ENCODE results near the gene PALM2AKAP2.
A peak's percentile ranks its signal among the peaks of the same experiment; 100 is the strongest.

Gene PALM2AKAP2

DNA sequence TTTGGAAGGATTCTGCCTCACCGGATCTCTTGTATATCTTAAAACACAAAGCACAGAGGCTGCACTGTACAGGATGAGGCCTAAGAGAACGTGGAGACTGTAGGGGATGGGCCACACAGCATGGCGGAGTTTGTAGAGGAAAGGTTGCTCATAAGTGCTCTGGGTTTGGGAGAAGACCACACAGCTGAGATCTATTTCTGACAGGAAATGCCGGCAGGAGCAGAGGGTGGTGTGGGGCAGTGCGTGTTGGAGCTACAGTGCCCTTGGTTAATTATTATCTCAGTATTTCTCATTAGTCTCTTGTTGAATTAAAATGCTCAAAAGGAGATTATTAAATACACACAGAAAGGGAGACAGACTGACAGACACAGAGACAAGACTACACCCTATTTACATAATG is 9.6 kb downstream of the PALM2AKAP2 start:
- H3K27me3 Mint-ChIP-seq (ENCODE audit: low read depth), result peaks cover 4% of the 10 kb centered on the region
- H3K36me3 Mint-ChIP-seq (ENCODE audit: low read depth), result no peaks in the 10 kb centered on the region
- no peaks in the 10 kb centered on the region for H3K9me3 Mint-ChIP-seq
- H3K4me1 Mint-ChIP-seq, result peaks cover 82% of the 10 kb centered on the region
- peak overlapping the region; percentile 75 to 87 (median 81) for H3K27ac Mint-ChIP-seq
- peak overlapping the region in 2 of 3 experiments; percentile 10 to 49 for H3K4me3 Mint-ChIP-seq
- TF ChIP-seq, protein P1, sequence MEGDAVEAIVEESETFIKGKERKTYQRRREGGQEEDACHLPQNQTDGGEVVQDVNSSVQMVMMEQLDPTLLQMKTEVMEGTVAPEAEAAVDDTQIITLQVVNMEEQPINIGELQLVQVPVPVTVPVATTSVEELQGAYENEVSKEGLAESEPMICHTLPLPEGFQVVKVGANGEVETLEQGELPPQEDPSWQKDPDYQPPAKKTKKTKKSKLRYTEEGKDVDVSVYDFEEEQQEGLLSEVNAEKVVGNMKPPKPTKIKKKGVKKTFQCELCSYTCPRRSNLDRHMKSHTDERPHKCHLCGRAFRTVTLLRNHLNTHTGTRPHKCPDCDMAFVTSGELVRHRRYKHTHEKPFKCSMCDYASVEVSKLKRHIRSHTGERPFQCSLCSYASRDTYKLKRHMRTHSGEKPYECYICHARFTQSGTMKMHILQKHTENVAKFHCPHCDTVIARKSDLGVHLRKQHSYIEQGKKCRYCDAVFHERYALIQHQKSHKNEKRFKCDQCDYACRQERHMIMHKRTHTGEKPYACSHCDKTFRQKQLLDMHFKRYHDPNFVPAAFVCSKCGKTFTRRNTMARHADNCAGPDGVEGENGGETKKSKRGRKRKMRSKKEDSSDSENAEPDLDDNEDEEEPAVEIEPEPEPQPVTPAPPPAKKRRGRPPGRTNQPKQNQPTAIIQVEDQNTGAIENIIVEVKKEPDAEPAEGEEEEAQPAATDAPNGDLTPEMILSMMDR (IDR thresholded peaks at IDR 0.05; ENCODE audit: unreplicated experiment in 3 of 3), result no peak

DNA sequence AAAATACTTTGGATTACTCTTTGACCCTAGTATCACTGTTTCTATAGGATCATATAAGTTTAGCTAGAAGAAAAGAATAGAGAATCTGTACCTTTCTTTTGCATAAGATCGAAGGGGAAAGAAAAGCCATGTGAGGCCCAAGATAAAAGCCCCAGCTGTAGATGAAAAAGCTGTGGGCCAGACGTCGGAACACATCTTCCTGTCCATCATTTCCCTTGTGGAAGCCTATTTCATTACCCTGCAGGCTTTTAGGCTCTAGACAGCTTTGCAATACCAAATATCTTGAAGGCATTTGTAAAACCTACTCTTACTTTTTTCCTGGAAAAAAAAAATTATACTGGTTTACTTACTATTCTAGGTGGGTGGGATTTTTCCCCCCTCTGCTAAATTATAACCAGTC is 10.0 kb downstream of the PALM2AKAP2 start:
- TF ChIP-seq, protein P1 (IDR thresholded peaks at IDR 0.05; ENCODE audit: unreplicated experiment in 3 of 3), result no peak
- H3K4me1 Mint-ChIP-seq, result peaks cover 79% of the 10 kb centered on the region
- H3K9me3 Mint-ChIP-seq, result no peaks in the 10 kb centered on the region
- H3K27ac Mint-ChIP-seq, result peak overlapping the region; percentile 75 to 87 (median 81)
- no peaks in the 10 kb centered on the region for H3K36me3 Mint-ChIP-seq (ENCODE audit: low read depth)
- H3K27me3 Mint-ChIP-seq (ENCODE audit: low read depth), result peaks cover 4% of the 10 kb centered on the region
- peak overlapping the region in 1 of 3 experiments; percentile 49 for H3K4me3 Mint-ChIP-seq

DNA sequence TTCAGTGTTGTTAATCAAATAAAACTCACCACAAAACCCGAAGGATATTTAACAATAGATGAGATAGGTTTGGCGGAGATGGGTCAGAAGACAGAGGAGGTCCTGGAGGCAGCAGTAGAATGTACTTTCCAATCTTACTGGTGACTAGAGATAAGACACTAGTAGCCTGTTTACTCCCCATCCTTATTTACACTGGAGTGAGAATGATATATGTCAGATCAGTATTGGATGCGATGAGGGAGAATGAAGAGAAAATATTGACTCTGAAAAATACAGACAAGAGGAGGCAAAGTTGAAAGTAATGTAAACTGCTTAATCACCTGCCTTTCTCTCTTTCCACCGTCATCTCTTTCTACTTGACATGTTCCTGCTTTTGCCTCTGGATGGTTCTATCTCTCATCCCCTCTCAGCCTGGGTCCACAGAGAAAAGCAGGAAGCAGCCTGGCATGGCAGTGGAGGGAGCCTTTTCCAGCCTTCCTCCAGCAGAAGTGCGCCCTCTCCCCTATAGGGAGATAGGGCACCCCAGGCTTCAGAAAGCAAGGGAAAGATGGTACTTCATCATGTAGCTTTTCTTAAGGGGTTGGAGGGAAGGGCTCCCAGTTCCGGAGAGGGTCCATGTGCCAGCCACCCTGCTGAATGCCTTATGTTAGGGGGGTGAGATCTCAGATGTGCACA is 11.1 kb downstream of the PALM2AKAP2 start:
- H3K27me3 Mint-ChIP-seq (ENCODE audit: low read depth), result no peaks in the 10 kb centered on the region
- peaks cover 76% of the 10 kb centered on the region for H3K4me1 Mint-ChIP-seq
- H3K9me3 Mint-ChIP-seq, result no peaks in the 10 kb centered on the region
- TF ChIP-seq, protein P1 (IDR thresholded peaks at IDR 0.05; ENCODE audit: unreplicated experiment in 3 of 3), result no peak
- H3K4me3 Mint-ChIP-seq, result peak overlapping the region in 1 of 3 experiments; percentile 10
- peak overlapping the region; percentile 22 to 87 (median 71) for H3K27ac Mint-ChIP-seq
- no peaks in the 10 kb centered on the region for H3K36me3 Mint-ChIP-seq (ENCODE audit: low read depth)

DNA sequence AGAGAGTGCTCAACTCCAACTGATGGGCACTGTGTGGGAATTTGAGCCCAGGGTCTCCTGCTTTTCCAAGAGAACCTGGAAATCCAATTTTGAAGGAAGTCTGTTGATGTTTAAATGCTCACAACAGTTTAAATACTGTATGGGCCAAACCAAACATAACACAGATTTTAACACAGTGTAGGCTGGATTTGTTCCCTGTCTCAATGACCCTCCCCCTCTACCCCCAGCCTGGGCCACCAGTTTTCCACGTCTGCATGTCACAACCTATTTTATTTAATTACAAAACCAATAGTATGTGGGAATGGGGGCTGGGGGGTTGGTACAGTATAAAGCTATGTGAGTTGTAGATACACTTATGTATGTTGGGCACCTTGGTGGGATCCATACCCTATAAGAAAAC is 11.7 kb downstream of the PALM2AKAP2 start:
- no peaks in the 10 kb centered on the region for H3K27me3 Mint-ChIP-seq (ENCODE audit: low read depth)
- H3K9me3 Mint-ChIP-seq, result no peaks in the 10 kb centered on the region
- peaks cover 77% of the 10 kb centered on the region for H3K4me1 Mint-ChIP-seq
- H3K4me3 Mint-ChIP-seq, result no peak overlapping the region
- TF ChIP-seq, protein P1 (IDR thresholded peaks at IDR 0.05; ENCODE audit: unreplicated experiment in 3 of 3), result no peak
- no peaks in the 10 kb centered on the region for H3K36me3 Mint-ChIP-seq (ENCODE audit: low read depth)
- peak overlapping the region in 2 of 3 experiments; percentile 43 to 87 for H3K27ac Mint-ChIP-seq

DNA sequence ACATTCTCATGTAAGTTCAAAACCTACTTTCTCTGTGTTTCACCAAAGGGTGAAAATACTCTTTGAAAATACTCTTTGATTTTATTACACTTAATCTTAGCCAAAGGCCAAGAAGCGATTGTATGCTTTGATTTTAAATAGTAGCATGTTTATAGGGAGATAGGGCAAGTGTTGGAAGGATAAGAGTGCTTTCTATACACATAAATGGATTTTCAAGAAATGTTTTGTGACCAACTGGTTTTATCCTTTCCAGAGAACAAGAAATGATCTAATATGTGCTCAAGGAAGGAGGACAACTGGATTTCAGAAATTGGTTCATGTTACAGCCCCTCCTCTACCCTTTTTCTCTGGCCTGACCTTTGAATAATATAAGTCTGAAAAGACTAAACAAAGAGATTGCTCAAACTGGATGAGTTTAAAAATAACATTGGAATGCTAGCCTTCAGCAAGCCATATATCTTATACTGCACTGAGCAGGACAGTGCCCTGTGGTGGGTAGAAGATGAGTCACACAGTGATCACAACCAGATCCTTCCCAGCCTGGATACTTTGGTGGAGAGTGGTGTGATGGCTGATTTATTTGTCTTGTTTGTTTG is 13.1 kb downstream of the PALM2AKAP2 start:
- Mint-ChIP-seq H3K4me1 (peaks cover 69% of the 10 kb centered on the region), H3K36me3 (ENCODE audit: low read depth) (no peaks in the 10 kb centered on the region), H3K27me3 (ENCODE audit: low read depth) (no peaks in the 10 kb centered on the region), H3K9me3 (no peaks in the 10 kb centered on the region), H3K27ac (peak overlapping the region; percentile 43 to 73 (median 63)), H3K4me3 (peak overlapping the region in 1 of 3 experiments; percentile 65)
- TF ChIP-seq, protein P1 (IDR thresholded peaks at IDR 0.05; ENCODE audit: unreplicated experiment in 3 of 3), result no peak

All from nephron (organoid).